ENCODE data around the gene C1QTNF2.

Gene C1QTNF2

GRCh38 chr5:160387445-160387844, 17.0 kb upstream of the C1QTNF2 start:
- Histone ChIP-seq H3K4me3 (ENCODE audit: low read length) (no peak overlapping the region), H3K4me2 (ENCODE audit: low read length) (no peak overlapping the region), H3K27me3 (ENCODE audit: control insufficient read depth, insufficient read depth, low read length) (no peaks in the 10 kb centered on the region), H3K4me1 (ENCODE audit: control insufficient read depth, insufficient read depth, low read length) (no peaks in the 10 kb centered on the region), H3K9ac (ENCODE audit: low read depth, low read length) (no peak overlapping the region), H3K36me3 (ENCODE audit: insufficient read depth, low read length) (no peaks in the 10 kb centered on the region), H3K9me3 (replicated peaks; ENCODE audit: low read length) (peaks cover 5% of the 10 kb centered on the region)

- Histone ChIP-seq H3K4me3 (ENCODE audit: low read length) (no peak overlapping the region), H3K9ac (ENCODE audit: low read depth, low read length) (no peak overlapping the region), H3K36me3 (ENCODE audit: insufficient read depth, low read length) (no peaks in the 10 kb centered on the region), H3K9me3 (replicated peaks; ENCODE audit: low read length) (peaks cover 5% of the 10 kb centered on the region), H3K4me2 (ENCODE audit: low read length) (no peak overlapping the region), H3K27me3 (ENCODE audit: control insufficient read depth, insufficient read depth, low read length) (no peaks in the 10 kb centered on the region), H3K4me1 (ENCODE audit: control insufficient read depth, insufficient read depth, low read length) (no peaks in the 10 kb centered on the region)
Measured at GRCh38 chr5:160385496-160385895, 15.1 kb upstream of the C1QTNF2 start.

- Histone ChIP-seq H3K4me3 (ENCODE audit: low read length) (no peak overlapping the region), H3K9ac (ENCODE audit: low read depth, low read length) (no peak overlapping the region), H3K4me2 (ENCODE audit: low read length) (no peak overlapping the region), H3K36me3 (ENCODE audit: insufficient read depth, low read length) (no peaks in the 10 kb centered on the region), H3K9me3 (replicated peaks; ENCODE audit: low read length) (peaks cover 5% of the 10 kb centered on the region), H3K4me1 (ENCODE audit: control insufficient read depth, insufficient read depth, low read length) (no peaks in the 10 kb centered on the region), H3K27me3 (ENCODE audit: control insufficient read depth, insufficient read depth, low read length) (no peaks in the 10 kb centered on the region)
Measured at GRCh38 chr5:160384681-160385080, 14.3 kb upstream of the C1QTNF2 start.

GRCh38 chr5:160382346-160382745, 11.9 kb upstream of the C1QTNF2 start:
- no peak overlapping the region for H3K4me3 ChIP-seq (ENCODE audit: low read length)
- H3K9ac ChIP-seq (ENCODE audit: low read depth, low read length) = no peak overlapping the region
- no peaks in the 10 kb centered on the region for H3K4me1 ChIP-seq (ENCODE audit: control insufficient read depth, insufficient read depth, low read length)
- H3K27me3 ChIP-seq (ENCODE audit: control insufficient read depth, insufficient read depth, low read length) = no peaks in the 10 kb centered on the region
- H3K9me3 ChIP-seq (replicated peaks; ENCODE audit: low read length) = no peaks in the 10 kb centered on the region
- H3K4me2 ChIP-seq (ENCODE audit: low read length) = no peak overlapping the region
- no peaks in the 10 kb centered on the region for H3K36me3 ChIP-seq (ENCODE audit: insufficient read depth, low read length)

GRCh38 chr5:160380041-160380440, 9.6 kb upstream of the C1QTNF2 start:
- Histone ChIP-seq H3K4me1 (ENCODE audit: control insufficient read depth, insufficient read depth, low read length) (no peaks in the 10 kb centered on the region), H3K4me2 (ENCODE audit: low read length) (no peak overlapping the region), H3K27me3 (ENCODE audit: control insufficient read depth, insufficient read depth, low read length) (peaks cover 5% of the 10 kb centered on the region), H3K9me3 (replicated peaks; ENCODE audit: low read length) (no peaks in the 10 kb centered on the region), H3K9ac (ENCODE audit: low read depth, low read length) (no peak overlapping the region), H3K4me3 (ENCODE audit: low read length) (no peak overlapping the region), H3K36me3 (ENCODE audit: insufficient read depth, low read length) (no peaks in the 10 kb centered on the region)

GRCh38 chr5:160379511-160379910, 9.1 kb upstream of the C1QTNF2 start:
- no peaks in the 10 kb centered on the region for H3K36me3 ChIP-seq (ENCODE audit: insufficient read depth, low read length)
- H3K9me3 ChIP-seq (replicated peaks; ENCODE audit: low read length) = no peaks in the 10 kb centered on the region
- H3K9ac ChIP-seq (ENCODE audit: low read depth, low read length) = no peak overlapping the region
- peaks cover 10% of the 10 kb centered on the region for H3K27me3 ChIP-seq (ENCODE audit: control insufficient read depth, insufficient read depth, low read length)
- no peak overlapping the region for H3K4me3 ChIP-seq (ENCODE audit: low read length)
- no peaks in the 10 kb centered on the region for H3K4me1 ChIP-seq (ENCODE audit: control insufficient read depth, insufficient read depth, low read length)
- H3K4me2 ChIP-seq (ENCODE audit: low read length) = no peak overlapping the region

GRCh38 chr5:160378330-160378729, 7.9 kb upstream of the C1QTNF2 start:
- Histone ChIP-seq H3K4me2 (ENCODE audit: low read length) (no peak overlapping the region), H3K4me3 (ENCODE audit: low read length) (no peak overlapping the region), H3K27me3 (ENCODE audit: control insufficient read depth, insufficient read depth, low read length) (peaks cover 22% of the 10 kb centered on the region), H3K36me3 (ENCODE audit: insufficient read depth, low read length) (no peaks in the 10 kb centered on the region), H3K9me3 (replicated peaks; ENCODE audit: low read length) (no peaks in the 10 kb centered on the region), H3K4me1 (ENCODE audit: control insufficient read depth, insufficient read depth, low read length) (no peaks in the 10 kb centered on the region), H3K9ac (ENCODE audit: low read depth, low read length) (no peak overlapping the region)

- H3K4me3 ChIP-seq (ENCODE audit: low read length) = no peak overlapping the region
- H3K4me2 ChIP-seq (ENCODE audit: low read length) = no peak overlapping the region
- no peaks in the 10 kb centered on the region for H3K36me3 ChIP-seq (ENCODE audit: insufficient read depth, low read length)
- no peaks in the 10 kb centered on the region for H3K9me3 ChIP-seq (replicated peaks; ENCODE audit: low read length)
- H3K4me1 ChIP-seq (ENCODE audit: control insufficient read depth, insufficient read depth, low read length) = no peaks in the 10 kb centered on the region
- H3K9ac ChIP-seq (ENCODE audit: low read depth, low read length) = no peak overlapping the region
- H3K27me3 ChIP-seq (ENCODE audit: control insufficient read depth, insufficient read depth, low read length) = peaks cover 29% of the 10 kb centered on the region
Measured at GRCh38 chr5:160377651-160378050, 7.2 kb upstream of the C1QTNF2 start.

GRCh38 chr5:160376416-160376815, 6.0 kb upstream of the C1QTNF2 start:
- peaks cover 39% of the 10 kb centered on the region for H3K27me3 ChIP-seq (ENCODE audit: control insufficient read depth, insufficient read depth, low read length)
- no peaks in the 10 kb centered on the region for H3K4me1 ChIP-seq (ENCODE audit: control insufficient read depth, insufficient read depth, low read length)
- H3K4me2 ChIP-seq (ENCODE audit: low read length) = no peak overlapping the region

GRCh38 chr5:160375701-160376100, 5.3 kb upstream of the C1QTNF2 start:
- H3K4me3 ChIP-seq (ENCODE audit: low read length) = no peak overlapping the region
- no peak overlapping the region for H3K4me2 ChIP-seq (ENCODE audit: low read length)
- H3K9me3 ChIP-seq (replicated peaks; ENCODE audit: low read length) = no peaks in the 10 kb centered on the region
- no peak overlapping the region for H3K9ac ChIP-seq (ENCODE audit: low read depth, low read length)
- H3K4me1 ChIP-seq (ENCODE audit: control insufficient read depth, insufficient read depth, low read length) = peaks cover 2% of the 10 kb centered on the region
- H3K27me3 ChIP-seq (ENCODE audit: control insufficient read depth, insufficient read depth, low read length) = peaks cover 44% of the 10 kb centered on the region
- H3K36me3 ChIP-seq (ENCODE audit: insufficient read depth, low read length) = no peaks in the 10 kb centered on the region

More at GRCh38 chr5:160376416-160376815, 6.0 kb upstream of the C1QTNF2 start:
- Histone ChIP-seq H3K9ac (ENCODE audit: low read depth, low read length) (no peak overlapping the region), H3K9me3 (replicated peaks; ENCODE audit: low read length) (no peaks in the 10 kb centered on the region), H3K36me3 (ENCODE audit: insufficient read depth, low read length) (no peaks in the 10 kb centered on the region), H3K4me3 (ENCODE audit: low read length) (no peak overlapping the region)

- H3K4me3 ChIP-seq (ENCODE audit: low read length) = no peak overlapping the region
Measured at GRCh38 chr5:160375166-160375565, 4.7 kb upstream of the C1QTNF2 start.

GRCh38 chr5:160371294-160371693, 868 bp upstream of the C1QTNF2 start:
- no peaks in the 10 kb centered on the region for H3K9me3 ChIP-seq (replicated peaks; ENCODE audit: low read length)
- peaks cover 48% of the 10 kb centered on the region for H3K27me3 ChIP-seq (ENCODE audit: control insufficient read depth, insufficient read depth, low read length)
- H3K4me1 ChIP-seq (ENCODE audit: control insufficient read depth, insufficient read depth, low read length) = peaks cover 9% of the 10 kb centered on the region
- no peak overlapping the region for H3K4me3 ChIP-seq (ENCODE audit: low read length)
- H3K4me2 ChIP-seq (ENCODE audit: low read length) = no peak overlapping the region
- no peaks in the 10 kb centered on the region for H3K36me3 ChIP-seq (ENCODE audit: insufficient read depth, low read length)
- no peak overlapping the region for H3K9ac ChIP-seq (ENCODE audit: low read depth, low read length)

More at GRCh38 chr5:160375166-160375565, 4.7 kb upstream of the C1QTNF2 start:
- Histone ChIP-seq H3K27me3 (ENCODE audit: control insufficient read depth, insufficient read depth, low read length) (peaks cover 45% of the 10 kb centered on the region), H3K36me3 (ENCODE audit: insufficient read depth, low read length) (no peaks in the 10 kb centered on the region), H3K4me1 (ENCODE audit: control insufficient read depth, insufficient read depth, low read length) (peaks cover 6% of the 10 kb centered on the region), H3K4me2 (ENCODE audit: low read length) (no peak overlapping the region), H3K9ac (ENCODE audit: low read depth, low read length) (no peak overlapping the region), H3K9me3 (replicated peaks; ENCODE audit: low read length) (no peaks in the 10 kb centered on the region)
